ENCODE measurements around the gene BCL6. TPM values are rescaled to one million over a fixed set of nuclear protein-coding genes. Genes with fewer than 3 reads are reported as not detected.

The BCL6 gene
- total and polyA plus RNA-seq, 2 of the 8 experiments (the other 6 are each of a cell fraction or from before 2014, with no cell fraction given), result 5.7 to 10.4 TPM

DNA sequence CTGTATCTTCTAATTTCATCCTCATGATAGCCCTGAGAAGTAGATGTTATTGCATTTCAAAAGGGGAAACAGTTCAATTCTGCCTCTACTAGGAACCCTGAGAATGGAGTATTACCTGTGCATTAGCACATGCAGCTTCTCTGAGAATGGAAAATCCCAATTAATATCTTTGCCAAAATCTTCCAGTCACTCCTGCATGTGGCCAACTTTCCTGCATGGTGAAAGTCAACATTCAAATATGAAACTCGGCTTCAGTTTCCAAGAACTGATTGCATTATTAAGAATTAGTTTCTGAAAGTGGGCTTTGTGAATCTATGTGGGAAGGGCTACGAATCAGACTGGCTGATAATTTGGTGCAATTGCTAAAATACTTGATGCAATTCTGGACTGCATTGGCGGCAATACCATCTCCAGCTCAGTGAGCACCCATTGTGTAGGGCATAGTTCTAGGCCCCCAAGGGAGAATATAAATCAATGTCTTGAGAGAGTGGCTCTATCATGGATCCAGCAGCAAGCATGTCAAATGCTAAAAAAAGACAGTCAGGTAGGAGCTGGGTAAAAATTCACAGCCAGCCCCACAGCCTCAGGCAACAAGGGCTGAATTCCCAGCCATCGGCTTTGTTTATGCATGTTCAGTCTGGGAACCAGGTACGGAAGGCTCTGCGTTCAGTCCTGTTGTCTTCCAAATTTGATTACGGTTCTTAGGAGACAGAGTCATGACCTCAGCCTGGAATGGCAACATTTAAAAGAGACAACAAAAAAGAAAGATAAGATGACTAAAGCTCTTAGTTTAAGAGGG lies 18.8 kb upstream of the BCL6 start:
- Histone ChIP-seq H3K4me3 (ENCODE audit: extremely low read depth in 1 of 4, insufficient read depth in 2 of 4, low read depth in 3 of 4, low read length in 4 of 4) (no peak overlapping the region), H3K9ac (replicated peaks in 1 of 4; ENCODE audit: extremely low read depth in 1 of 4, low read depth in 3 of 4, low read length in 3 of 4) (no peak overlapping the region), H2BK15ac (ENCODE audit: low read length) (no peak overlapping the region), H3K79me1 (ENCODE audit: low read depth, low read length) (no peaks in the 10 kb centered on the region), H3K79me2 (ENCODE audit: control insufficient read depth in 1 of 2, insufficient read depth in 2 of 2, low read length in 2 of 2) (no peaks in the 10 kb centered on the region), H3K27ac (ENCODE audit: low read depth, low read length) (no peak overlapping the region), H3K23me2 (ENCODE audit: low read depth, low read length) (no peaks in the 10 kb centered on the region), H3K56ac (replicated peaks; ENCODE audit: insufficient read length, low read depth, low read length) (no peak overlapping the region), H2BK120ac (replicated peaks; ENCODE audit: low read depth, low read length) (no peak overlapping the region), H4K8ac (ENCODE audit: extremely low read depth, insufficient read depth, low read length) (no peak overlapping the region), H2AFZ (ENCODE audit: low read length) (0 out of 2 replicates have a peak overlapping the region, but pooled peaks have one; percentile 12), H3K4ac (replicated peaks; ENCODE audit: insufficient read length, low read depth, low read length) (no peak overlapping the region), H3K4me1 (replicated peaks in 1 of 4; ENCODE audit: control insufficient read depth in 3 of 4, insufficient read depth in 4 of 4, low read length in 3 of 4) (peaks cover 0 to 5% (median 2%) of the 10 kb centered on the region in 4 experiments; a peak in 2 of 7 replicates), H4K20me1 (replicated peaks in 1 of 2; ENCODE audit: control insufficient read depth in 1 of 2, insufficient read depth in 2 of 2, low read length in 2 of 2) (no peaks in the 10 kb centered on the region), H4K5ac (ENCODE audit: insufficient read length, low read depth, low read length) (no peak overlapping the region), H2BK5ac (ENCODE audit: low read depth, low read length) (no peak overlapping the region), H3K4me2 (ENCODE audit: insufficient read depth in 1 of 2, low read depth in 2 of 2, low read length in 2 of 2) (no peak overlapping the region; a peak in 1 of 4 replicates), H3K27me3 (replicated peaks in 1 of 4; ENCODE audit: control insufficient read depth in 3 of 4, extremely low read depth in 1 of 4, insufficient read depth in 3 of 4, low read length in 3 of 4) (no peaks in the 10 kb centered on the region), H2AK5ac (ENCODE audit: low read depth, low read length) (no peak overlapping the region), H2BK12ac (ENCODE audit: low read depth, low read length) (no peak overlapping the region), H4K91ac (replicated peaks; ENCODE audit: insufficient read length, low read length) (no peak overlapping the region), H3K23ac (ENCODE audit: insufficient read length) (no peak overlapping the region), H3K14ac (ENCODE audit: insufficient read length) (no peak overlapping the region), H3K36me3 (ENCODE audit: control insufficient read depth in 2 of 4, insufficient read depth in 4 of 4, low read length in 3 of 4) (no peaks in the 10 kb centered on the region), H2BK20ac (ENCODE audit: low read length) (no peak overlapping the region), H3K9me3 (ENCODE audit: insufficient read depth in 2 of 2, low read depth in 1 of 2, low read length in 1 of 2) (no peaks in the 10 kb centered on the region), H3K18ac (ENCODE audit: extremely low read depth, low read length) (no peak overlapping the region)
- ChIA-PET CTCF (ENCODE audit: partially characterized antibody) (interaction anchor here (0.6 to 1.3 kb wide), 4 partner anchors 15 to 276 kb away, joined by 3 to 6 read pairs (median 4); no protein-coding TSS in a partner anchor), POLR2A (ENCODE audit: partially characterized antibody) (interaction anchor here (2.0 kb wide), 1 partner anchor 19 kb away, joined by 4 read pairs; the partner anchor contains the start of gene BCL6)
- FAIRE-seq, result no peak
- DNase-seq (ENCODE audit: low read depth in 1 of 2, low spot score in 2 of 2), result no peak
- TF ChIP-seq YY1 (IDR thresholded peaks at IDR 0.05; ENCODE audit: low read depth, low read length), result no peak
- TF ChIP-seq SUZ12 (IDR thresholded peaks at IDR 0.05; ENCODE audit: low read length), result no peak
- TF ChIP-seq, protein P1, sequence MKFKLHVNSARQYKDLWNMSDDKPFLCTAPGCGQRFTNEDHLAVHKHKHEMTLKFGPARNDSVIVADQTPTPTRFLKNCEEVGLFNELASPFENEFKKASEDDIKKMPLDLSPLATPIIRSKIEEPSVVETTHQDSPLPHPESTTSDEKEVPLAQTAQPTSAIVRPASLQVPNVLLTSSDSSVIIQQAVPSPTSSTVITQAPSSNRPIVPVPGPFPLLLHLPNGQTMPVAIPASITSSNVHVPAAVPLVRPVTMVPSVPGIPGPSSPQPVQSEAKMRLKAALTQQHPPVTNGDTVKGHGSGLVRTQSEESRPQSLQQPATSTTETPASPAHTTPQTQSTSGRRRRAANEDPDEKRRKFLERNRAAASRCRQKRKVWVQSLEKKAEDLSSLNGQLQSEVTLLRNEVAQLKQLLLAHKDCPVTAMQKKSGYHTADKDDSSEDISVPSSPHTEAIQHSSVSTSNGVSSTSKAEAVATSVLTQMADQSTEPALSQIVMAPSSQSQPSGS (IDR thresholded peaks at IDR 0.05; ENCODE audit: low read length), result no peak
- no peak for TF ChIP-seq GTF2F1 (IDR thresholded peaks at IDR 0.05; ENCODE audit: borderline replicate concordance, low read depth, low read length)
- no peak for TF ChIP-seq EZH2 (IDR thresholded peaks at IDR 0.05; ENCODE audit: low read depth, low read length, severe bottlenecking)
- TF ChIP-seq RFX5 (IDR thresholded peaks at IDR 0.05; ENCODE audit: borderline replicate concordance, low read depth, low read length), result no peak
- no peak for TF ChIP-seq RXRA (IDR thresholded peaks at IDR 0.05; ENCODE audit: insufficient read depth, low read depth, low read length)
- TF ChIP-seq ASH2L (IDR thresholded peaks at IDR 0.05; ENCODE audit: low read length), result no peak
- TF ChIP-seq ZNF274 (IDR thresholded peaks at IDR 0.05; ENCODE audit: borderline replicate concordance, extremely low read depth, low read length), result no peak
- TF ChIP-seq, protein P2, sequence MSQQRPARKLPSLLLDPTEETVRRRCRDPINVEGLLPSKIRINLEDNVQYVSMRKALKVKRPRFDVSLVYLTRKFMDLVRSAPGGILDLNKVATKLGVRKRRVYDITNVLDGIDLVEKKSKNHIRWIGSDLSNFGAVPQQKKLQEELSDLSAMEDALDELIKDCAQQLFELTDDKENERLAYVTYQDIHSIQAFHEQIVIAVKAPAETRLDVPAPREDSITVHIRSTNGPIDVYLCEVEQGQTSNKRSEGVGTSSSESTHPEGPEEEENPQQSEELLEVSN (IDR thresholded peaks at IDR 0.05), result no peak
- 80% methylated on average over 7 of the region's 7 CpGs; no CpG with 5 or more reads in 1 of the 2 experiments for WGBS, 2 experiments (ENCODE audit: extremely low coverage in 1 of 2, insufficient coverage in 1 of 2, insufficient read length in 1 of 2, insufficient replicate concordance in 2 of 2, low coverage in 1 of 2, low lambda C conversion rate in 2 of 2, missing lambda C conversion rate in 1 of 2)
